ENCODE data around the gene SHBG. TPM values are rescaled to one million over a fixed set of nuclear protein-coding genes. Genes with fewer than 3 reads are reported as not detected.
"Not testable (repeated sequence)": the region's sequence is repeated elsewhere in the genome, so short reads cannot be mapped to it uniquely, and the experiment has no call there.

The SHBG gene
- total RNA-seq, 1 donor from 2014 or later: not detected

GRCh38 chr17:7589204-7589868 lies 40.6 kb upstream of the SHBG start:
- H3K9me3 ChIP-seq (ENCODE audit: control insufficient read depth in 3 of 3, low read length in 3 of 3): no peaks in the 10 kb centered on the region
- H3K36me3 ChIP-seq (ENCODE audit: control insufficient read depth in 3 of 3, insufficient read depth in 3 of 3, low read length in 3 of 3): peaks cover 37 to 50% (median 46%) of the 10 kb centered on the region in 3 donors
- H3K4me1 ChIP-seq (ENCODE audit: control insufficient read depth in 3 of 3, insufficient read depth in 3 of 3, low read length in 3 of 3): peaks cover 17 to 38% (median 24%) of the 10 kb centered on the region in 3 donors
- H3K27ac ChIP-seq (ENCODE audit: low read depth, low read length): peak overlapping the region; percentile 47
- H3K4me3 ChIP-seq (ENCODE audit: low read length in 3 of 3): peak overlapping the region; percentile 46 to 67 (median 54)
- H3K9ac ChIP-seq (ENCODE audit: low read depth in 1 of 3, low read length in 3 of 3): peak overlapping the region; percentile 58 to 79 (median 77)
- no peaks in the 10 kb centered on the region for H3K27me3 ChIP-seq (ENCODE audit: control insufficient read depth in 3 of 3, insufficient read depth in 3 of 3, low read length in 3 of 3)

DNA sequence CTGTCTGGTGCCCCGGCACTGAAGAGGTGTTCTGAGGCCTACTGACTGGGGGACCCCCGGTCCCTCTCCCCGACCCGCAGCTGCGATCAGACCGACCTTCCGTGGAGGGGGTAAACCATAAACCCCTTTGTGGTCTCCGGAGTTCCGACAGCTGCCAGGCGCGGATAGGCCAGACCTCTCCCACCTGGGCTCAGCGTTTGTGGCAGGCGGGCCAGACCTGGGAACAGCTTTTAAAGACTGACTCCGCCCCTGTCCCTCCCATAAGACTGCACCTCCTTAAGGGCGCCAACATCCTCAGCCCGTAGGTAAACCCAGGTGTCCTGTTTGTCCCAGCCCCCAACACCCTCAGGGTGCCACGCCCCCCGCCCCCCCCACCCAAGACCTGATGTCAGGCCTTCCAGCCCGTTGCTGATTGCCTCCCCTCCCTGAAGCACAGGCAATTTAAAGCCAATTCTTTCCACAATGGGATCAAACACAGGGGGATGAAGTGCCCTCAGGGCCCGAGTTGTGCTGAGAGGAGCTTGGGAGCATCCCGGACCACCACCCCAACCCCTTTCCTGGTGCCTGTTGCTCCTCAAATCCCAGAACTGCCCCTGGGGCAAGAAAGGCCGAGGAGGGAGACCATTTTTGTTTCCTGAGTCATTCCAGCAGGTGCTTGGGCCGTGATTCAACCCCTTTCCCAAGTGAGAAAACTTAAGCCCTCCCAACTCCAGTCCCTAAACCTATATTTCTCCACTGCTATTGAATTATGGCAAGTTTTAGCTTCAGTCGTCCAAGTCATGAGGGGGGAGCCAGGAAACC lies 39.8 kb upstream of the SHBG start, which contains the start of gene SOX15:
Gene SOX15 (minus strand): TSS at position 204 of the 801 bp plus-strand sequence. CDS start 418 bp downstream, outside the sequence.
- H3K4me1 ChIP-seq (ENCODE audit: control insufficient read depth in 3 of 3, insufficient read depth in 3 of 3, low read length in 3 of 3): peaks cover 11 to 30% (median 22%) of the 10 kb centered on the region in 3 donors
- H3K36me3 ChIP-seq (ENCODE audit: control insufficient read depth in 3 of 3, insufficient read depth in 3 of 3, low read length in 3 of 3): peaks cover 44 to 57% (median 53%) of the 10 kb centered on the region in 3 donors
- peak within 1 kb of the TSS; percentile 46 to 67 (median 54) for H3K4me3 ChIP-seq (ENCODE audit: low read length in 3 of 3)
- H3K9me3 ChIP-seq (ENCODE audit: control insufficient read depth in 3 of 3, low read length in 3 of 3): no peaks in the 10 kb centered on the region
- H3K27me3 ChIP-seq (ENCODE audit: control insufficient read depth in 3 of 3, insufficient read depth in 3 of 3, low read length in 3 of 3): no peaks in the 10 kb centered on the region
- H3K9ac ChIP-seq (ENCODE audit: low read depth in 1 of 3, low read length in 3 of 3): peak within 1 kb of the TSS; percentile 58 to 79 (median 77)
- H3K27ac ChIP-seq (ENCODE audit: low read depth, low read length): peak within 1 kb of the TSS; percentile 47

DNA sequence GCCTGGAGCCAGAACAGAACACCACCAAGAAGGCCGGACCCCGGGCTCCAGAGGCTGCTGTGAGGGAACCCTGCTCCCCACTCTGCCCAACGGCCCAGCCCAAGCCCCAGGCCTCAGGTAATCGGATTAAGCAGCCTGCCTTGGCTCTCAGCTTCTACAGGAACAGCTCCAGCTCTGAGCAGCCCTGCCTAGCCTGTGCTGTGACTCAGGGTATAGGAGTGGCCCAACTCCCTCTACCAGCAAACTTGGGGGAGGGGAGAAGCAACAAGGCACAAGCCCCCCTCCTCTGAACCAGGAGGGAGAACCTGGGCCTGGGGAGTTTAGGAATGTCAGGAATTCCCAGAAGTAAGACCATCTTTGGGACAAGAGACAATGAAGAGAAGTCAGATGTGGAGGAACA lies 39.2 kb upstream of the SHBG start:
- peaks cover 51 to 64% (median 60%) of the 10 kb centered on the region in 3 donors for H3K36me3 ChIP-seq (ENCODE audit: control insufficient read depth in 3 of 3, insufficient read depth in 3 of 3, low read length in 3 of 3)
- H3K27me3 ChIP-seq (ENCODE audit: control insufficient read depth in 3 of 3, insufficient read depth in 3 of 3, low read length in 3 of 3): no peaks in the 10 kb centered on the region
- H3K27ac ChIP-seq (ENCODE audit: low read depth, low read length): peak overlapping the region; percentile 28
- H3K9me3 ChIP-seq (ENCODE audit: control insufficient read depth in 3 of 3, low read length in 3 of 3): no peaks in the 10 kb centered on the region
- H3K4me3 ChIP-seq (ENCODE audit: low read length in 3 of 3): no peak overlapping the region
- peaks cover 7 to 24% (median 22%) of the 10 kb centered on the region in 3 donors for H3K4me1 ChIP-seq (ENCODE audit: control insufficient read depth in 3 of 3, insufficient read depth in 3 of 3, low read length in 3 of 3)
- H3K9ac ChIP-seq (ENCODE audit: low read depth in 1 of 3, low read length in 3 of 3): peak overlapping the region in 1 of 3 donors; percentile 3

DNA sequence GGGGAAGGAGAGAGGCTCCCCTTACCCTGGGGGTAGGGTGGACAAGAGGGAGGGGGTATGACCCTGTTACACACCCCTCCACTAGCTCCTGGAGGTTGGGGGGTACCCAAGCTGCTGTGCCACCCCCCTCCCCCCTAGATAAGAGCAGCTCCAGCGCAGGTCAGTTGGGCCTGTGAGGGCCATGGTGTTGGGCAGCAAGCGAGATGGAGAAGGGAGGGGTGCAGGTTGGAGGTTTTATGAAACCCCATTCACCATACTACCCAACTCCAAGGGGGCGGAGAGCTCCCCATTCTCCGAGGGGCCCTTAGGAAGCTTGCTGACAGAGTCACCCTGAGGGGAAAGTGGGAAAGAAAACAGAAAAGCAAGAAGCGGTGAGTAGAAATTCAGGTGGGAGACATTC lies 38.3 kb upstream of the SHBG start:
- Histone ChIP-seq H3K36me3 (ENCODE audit: control insufficient read depth in 3 of 3, insufficient read depth in 3 of 3, low read length in 3 of 3) (peaks cover 57 to 68% (median 66%) of the 10 kb centered on the region in 3 donors), H3K4me1 (ENCODE audit: control insufficient read depth in 3 of 3, insufficient read depth in 3 of 3, low read length in 3 of 3) (peaks cover 7 to 22% (median 22%) of the 10 kb centered on the region in 3 donors), H3K27me3 (ENCODE audit: control insufficient read depth in 3 of 3, insufficient read depth in 3 of 3, low read length in 3 of 3) (no peaks in the 10 kb centered on the region), H3K27ac (ENCODE audit: low read depth, low read length) (no peak overlapping the region), H3K9me3 (ENCODE audit: control insufficient read depth in 3 of 3, low read length in 3 of 3) (no peaks in the 10 kb centered on the region), H3K9ac (ENCODE audit: low read depth in 1 of 3, low read length in 3 of 3) (no peak overlapping the region), H3K4me3 (ENCODE audit: low read length in 3 of 3) (no peak overlapping the region)

- Histone ChIP-seq H3K4me3 (ENCODE audit: low read length in 3 of 3) (no peak overlapping the region), H3K27me3 (ENCODE audit: control insufficient read depth in 3 of 3, insufficient read depth in 3 of 3, low read length in 3 of 3) (no peaks in the 10 kb centered on the region), H3K9me3 (ENCODE audit: control insufficient read depth in 3 of 3, low read length in 3 of 3) (no peaks in the 10 kb centered on the region), H3K27ac (ENCODE audit: low read depth, low read length) (no peak overlapping the region), H3K4me1 (ENCODE audit: control insufficient read depth in 3 of 3, insufficient read depth in 3 of 3, low read length in 3 of 3) (peaks cover 7 to 22% (median 19%) of the 10 kb centered on the region in 3 donors), H3K36me3 (ENCODE audit: control insufficient read depth in 3 of 3, insufficient read depth in 3 of 3, low read length in 3 of 3) (peaks cover 59 to 66% (median 60%) of the 10 kb centered on the region in 3 donors), H3K9ac (ENCODE audit: low read depth in 1 of 3, low read length in 3 of 3) (no peak overlapping the region)
Observed at GRCh38 chr17:7592422-7593021, 37.4 kb upstream of the SHBG start.

- peaks cover 7 to 22% (median 18%) of the 10 kb centered on the region in 3 donors for H3K4me1 ChIP-seq (ENCODE audit: control insufficient read depth in 3 of 3, insufficient read depth in 3 of 3, low read length in 3 of 3)
- no peaks in the 10 kb centered on the region for H3K9me3 ChIP-seq (ENCODE audit: control insufficient read depth in 3 of 3, low read length in 3 of 3)
- peaks cover 57 to 62% (median 58%) of the 10 kb centered on the region in 3 donors for H3K36me3 ChIP-seq (ENCODE audit: control insufficient read depth in 3 of 3, insufficient read depth in 3 of 3, low read length in 3 of 3)
- no peak overlapping the region for H3K9ac ChIP-seq (ENCODE audit: low read depth in 1 of 3, low read length in 3 of 3)
- no peaks in the 10 kb centered on the region for H3K27me3 ChIP-seq (ENCODE audit: control insufficient read depth in 3 of 3, insufficient read depth in 3 of 3, low read length in 3 of 3)
- no peak overlapping the region for H3K27ac ChIP-seq (ENCODE audit: low read depth, low read length)
- H3K4me3 ChIP-seq (ENCODE audit: low read length in 3 of 3): no peak overlapping the region
Observed at GRCh38 chr17:7593296-7593695, 36.6 kb upstream of the SHBG start.

GRCh38 chr17:7597561-7597960 lies 32.4 kb upstream of the SHBG start:
- not testable (repeated sequence) for H3K27ac ChIP-seq (ENCODE audit: low read depth, low read length); H3K4me3 ChIP-seq (ENCODE audit: low read length in 3 of 3); H3K9me3 ChIP-seq (ENCODE audit: control insufficient read depth in 3 of 3, low read length in 3 of 3); H3K27me3 ChIP-seq (ENCODE audit: control insufficient read depth in 3 of 3, insufficient read depth in 3 of 3, low read length in 3 of 3); H3K9ac ChIP-seq (ENCODE audit: low read depth in 1 of 3, low read length in 3 of 3); H3K4me1 ChIP-seq (ENCODE audit: control insufficient read depth in 3 of 3, insufficient read depth in 3 of 3, low read length in 3 of 3)
- H3K36me3 ChIP-seq (ENCODE audit: control insufficient read depth in 3 of 3, insufficient read depth in 3 of 3, low read length in 3 of 3): peaks cover 69 to 82% (median 74%) of the 10 kb centered on the region in 3 donors

DNA sequence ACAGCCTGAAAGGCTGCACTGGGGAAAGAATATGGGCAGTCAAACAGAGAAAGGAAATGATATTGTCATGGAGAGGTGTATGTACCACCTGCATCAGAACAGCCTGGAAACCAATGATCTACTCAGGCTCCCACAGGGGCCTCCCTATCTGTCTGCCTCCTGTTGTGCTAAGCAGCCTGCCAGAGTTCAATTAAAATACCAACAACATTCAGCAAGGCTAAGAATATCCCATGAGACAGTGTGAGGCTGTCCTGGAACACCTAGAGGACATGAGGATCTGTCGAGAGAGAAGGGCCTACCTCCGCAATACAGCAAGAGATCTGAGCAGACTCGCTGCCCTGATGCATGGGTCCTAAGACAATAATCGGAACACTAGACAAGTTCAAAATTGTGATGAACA lies 23.7 kb upstream of the SHBG start:
- Histone ChIP-seq H3K4me1 (ENCODE audit: control insufficient read depth in 3 of 3, insufficient read depth in 3 of 3, low read length in 3 of 3) (peaks cover 11 to 14% (median 11%) of the 10 kb centered on the region in 3 donors), H3K36me3 (ENCODE audit: control insufficient read depth in 3 of 3, insufficient read depth in 3 of 3, low read length in 3 of 3) (peaks cover 20 to 37% (median 28%) of the 10 kb centered on the region in 3 donors), H3K9me3 (ENCODE audit: control insufficient read depth in 3 of 3, low read length in 3 of 3) (no peaks in the 10 kb centered on the region), H3K9ac (ENCODE audit: low read depth in 1 of 3, low read length in 3 of 3) (peak overlapping the region in 2 of 3 donors; percentile 47 to 68), H3K27ac (ENCODE audit: low read depth, low read length) (peak overlapping the region; percentile 88), H3K4me3 (ENCODE audit: low read length in 3 of 3) (no peak overlapping the region), H3K27me3 (ENCODE audit: control insufficient read depth in 3 of 3, insufficient read depth in 3 of 3, low read length in 3 of 3) (no peaks in the 10 kb centered on the region)

DNA sequence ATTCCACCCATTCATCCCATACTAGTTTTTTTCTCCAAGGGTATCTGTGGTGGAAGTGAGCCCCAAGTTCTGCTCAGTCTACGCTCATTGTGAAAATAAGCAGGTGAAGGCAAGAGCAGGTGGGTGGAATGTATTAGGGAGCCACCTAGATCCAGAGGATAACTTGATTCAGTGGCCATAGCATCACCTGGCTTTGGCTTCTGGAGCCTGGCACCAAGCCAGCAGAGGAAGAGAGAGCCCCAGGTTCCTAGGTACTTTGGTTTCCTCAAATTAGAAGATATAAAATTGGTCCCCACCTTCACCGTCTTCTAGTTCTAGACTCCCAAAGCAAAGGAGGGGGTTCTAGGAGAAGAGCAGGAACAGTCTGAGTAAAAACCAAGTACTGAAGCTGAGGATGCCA lies 19.3 kb upstream of the SHBG start:
- no peak overlapping the region for H3K27ac ChIP-seq (ENCODE audit: low read depth, low read length)
- peaks cover 34 to 37% (median 35%) of the 10 kb centered on the region in 3 donors for H3K4me1 ChIP-seq (ENCODE audit: control insufficient read depth in 3 of 3, insufficient read depth in 3 of 3, low read length in 3 of 3)
- H3K9ac ChIP-seq (ENCODE audit: low read depth in 1 of 3, low read length in 3 of 3): no peak overlapping the region

More for the DNA sequence above, 19.3 kb upstream of the SHBG start:
- peaks cover 0 to 7% (median 2%) of the 10 kb centered on the region in 3 donors for H3K36me3 ChIP-seq (ENCODE audit: control insufficient read depth in 3 of 3, insufficient read depth in 3 of 3, low read length in 3 of 3)
- H3K27me3 ChIP-seq (ENCODE audit: control insufficient read depth in 3 of 3, insufficient read depth in 3 of 3, low read length in 3 of 3): no peaks in the 10 kb centered on the region
- H3K9me3 ChIP-seq (ENCODE audit: control insufficient read depth in 3 of 3, low read length in 3 of 3): no peaks in the 10 kb centered on the region
- H3K4me3 ChIP-seq (ENCODE audit: low read length in 3 of 3): no peak overlapping the region

Data from skeletal muscle tissue (tissue), 4 donors.